OCI-LY3 (cell line): ENCODE results near the gene MBP.

Experiments used
- H2AFZ ChIP-seq: fragments of 200-600, 300-600 bp; shearing (Covaris generic); 2 replicates; pipeline ENCODE4 v1.6.0; 2014; ENCODE audit warnings: antibody characterized with exemption, low read depth, low read length
- H3K27ac ChIP-seq: fragments of 200-600, 300-600 bp; sonication (generic); 2 replicates; pipeline ENCODE4 v1.5.1; 2014; ENCODE audit warnings: mild to moderate bottlenecking, low read length, moderate library complexity, mixed read lengths
- H3K27me3 ChIP-seq: fragments of 200-600, 300-600 bp; sonication (generic); 2 replicates; pipeline ENCODE4 v1.6.1; 2014; ENCODE audit warnings: low read depth, low read length, mixed read lengths
- H3K36me3 ChIP-seq: fragments of 200-600, 300-600 bp; sonication (generic); replicated peaks from 2 replicates; pipeline ENCODE3; 2014; ENCODE audit warnings: low read depth, low read length, mixed read lengths
- H3K4me1 ChIP-seq: fragments of 300-600, 200-600 bp; sonication (generic); 2 replicates; pipeline ENCODE4 v1.6.1; 2014; ENCODE audit warnings: low read length, mixed read lengths
- H3K4me2 ChIP-seq: fragments of 200-600, 300-600 bp; sonication (generic); 2 replicates; pipeline ENCODE4 v1.6.1; 2014; ENCODE audit warnings: low read length, mixed read lengths
- H3K4me3 ChIP-seq: fragments of 300-600, 200-600 bp; sonication (generic); 2 replicates; pipeline ENCODE4 v1.5.1; 2014; ENCODE audit warnings: antibody characterized with exemption, mild to moderate bottlenecking, low read length, moderate library complexity
- H3K79me2 ChIP-seq: fragments of 300-600, 200-600 bp; shearing (Covaris generic); 2 replicates; pipeline ENCODE4 v1.6.1; 2014; ENCODE audit warnings: mild to moderate bottlenecking, low read length, mixed read lengths
- H3K9ac ChIP-seq: fragments of 300-600, 200-600 bp; shearing (Covaris generic); 2 replicates; pipeline ENCODE4 v1.6.0; 2014; ENCODE audit warnings: mild to moderate bottlenecking, low read length, moderate library complexity
- H3K9me3 ChIP-seq: fragments of 200-600, 300-600 bp; shearing (Covaris generic); 2 replicates; pipeline ENCODE4 v1.6.1; 2014; ENCODE audit warnings: low read length, mixed read lengths; ENCODE audit not compliant: insufficient read depth
- H4K20me1 ChIP-seq: fragments of 200-600, 300-600 bp; sonication (generic); 2 replicates; pipeline ENCODE4 v1.6.1; 2016; ENCODE audit warnings: low read length, mixed read lengths; ENCODE audit not compliant: insufficient read depth
- CTCF ChIP-seq: fragments of 200-600, 300-600 bp; sonication (generic); IDR thresholded peaks from 2 replicates; pipeline ENCODE4 v1.5.1; 2014; ENCODE audit warnings: antibody characterized with exemption, low read length, low read depth
- EZH2phosphoT487 ChIP-seq: fragments of 200-600 bp; shearing (Covaris generic); IDR thresholded peaks from 2 replicates; pipeline ENCODE4 v1.6.1; 2018; ENCODE audit warnings: antibody characterized with exemption, mixed run types, low read depth

The MBP gene

GRCh38 chr18:77130229-77131099 lies 2.1 kb downstream of the MBP start:
- H3K27me3 ChIP-seq, result peaks cover 11% of the 10 kb centered on the region; the same call in 1 of the 2 replicates
- peaks cover 32% of the 10 kb centered on the region; the same call in 1 of the 2 replicates for H4K20me1 ChIP-seq
- peak overlapping the region; percentile 81 for H3K4me2 ChIP-seq
- peak overlapping the region; percentile 81 for H3K4me3 ChIP-seq
- peaks cover 46% of the 10 kb centered on the region for H3K4me1 ChIP-seq
- TF ChIP-seq EZH2phosphoT487 (no peak), CTCF (no peak)
- H3K79me2 ChIP-seq, result peaks cover 64% of the 10 kb centered on the region
- H3K9ac ChIP-seq, result peak overlapping the region; percentile 91
- H3K27ac ChIP-seq, result no peak overlapping the region
- no peaks in the 10 kb centered on the region for H3K9me3 ChIP-seq
- peaks cover 36% of the 10 kb centered on the region for H3K36me3 ChIP-seq
- no peak overlapping the region for H2AFZ ChIP-seq

GRCh38 chr18:77129150-77129551 lies 3.4 kb downstream of the MBP start:
- TF ChIP-seq CTCF (no peak), EZH2phosphoT487 (no peak)
- Histone ChIP-seq H3K36me3 (peaks cover 36% of the 10 kb centered on the region), H3K27ac (no peak overlapping the region), H3K27me3 (peaks cover 7% of the 10 kb centered on the region; the same call in 1 of the 2 replicates), H3K4me1 (peaks cover 59% of the 10 kb centered on the region), H3K79me2 (peaks cover 77% of the 10 kb centered on the region), H3K4me2 (no peak overlapping the region), H3K9me3 (no peaks in the 10 kb centered on the region), H3K4me3 (no peak overlapping the region), H4K20me1 (peaks cover 32% of the 10 kb centered on the region; the same call in 1 of the 2 replicates), H2AFZ (no peak overlapping the region), H3K9ac (no peak overlapping the region)

- Histone ChIP-seq H4K20me1 (peaks cover 43% of the 10 kb centered on the region), H3K4me1 (peaks cover 65% of the 10 kb centered on the region), H3K27me3 (no peaks in the 10 kb centered on the region), H3K9ac (no peak overlapping the region), H3K79me2 (peaks cover 89% of the 10 kb centered on the region), H3K4me3 (no peak overlapping the region), H3K9me3 (no peaks in the 10 kb centered on the region), H2AFZ (no peak overlapping the region), H3K4me2 (peak overlapping the region; percentile 51), H3K27ac (no peak overlapping the region), H3K36me3 (peaks cover 43% of the 10 kb centered on the region)
- TF ChIP-seq EZH2phosphoT487 (no peak), CTCF (no peak)
Observed at GRCh38 chr18:77127769-77128671, 4.6 kb downstream of the MBP start.
